Trophoblast cell (in vitro differentiated cells and primary cell): Measurements from ENCODE around the gene CHAF1B.
"Not testable (repeated sequence)": the region's sequence is repeated elsewhere in the genome, so short reads cannot be mapped to it uniquely, and the experiment has no call there.

Source experiments
- DNase-seq, 2 donors: peaks; one replicate each; pipeline ENCODE4 v3.0.0-alpha.2; 2016
- H2AFZ ChIP-seq: 2 replicates; pipeline ENCODE4 v1.6.1; 2013; ENCODE audit warnings: low read length, moderate library complexity, mild to moderate bottlenecking; ENCODE audit not compliant: insufficient read depth, poor library complexity
- H2AK5ac ChIP-seq: 2 replicates; pipeline ENCODE4 v1.6.1; 2013; ENCODE audit warnings: mild to moderate bottlenecking, low read length
- H2BK120ac ChIP-seq: 2 replicates; pipeline ENCODE4 v1.6.1; 2013; ENCODE audit warnings: low read length, mild to moderate bottlenecking, moderate library complexity; ENCODE audit not compliant: insufficient read depth, poor library complexity
- H2BK12ac ChIP-seq: 2 replicates; pipeline ENCODE4 v1.6.1; 2013; ENCODE audit warnings: mild to moderate bottlenecking, low read length, moderate library complexity
- H2BK5ac ChIP-seq: 2 replicates; pipeline ENCODE4 v1.6.1; 2013; ENCODE audit warnings: low read length, low read depth, moderate library complexity, mild to moderate bottlenecking; ENCODE audit not compliant: poor library complexity
- H3K14ac ChIP-seq: 2 replicates; pipeline ENCODE4 v1.6.1; 2013; ENCODE audit warnings: mild to moderate bottlenecking, low read length
- H3K18ac ChIP-seq: 2 replicates; pipeline ENCODE4 v1.6.1; 2013; ENCODE audit warnings: mild to moderate bottlenecking, low read length
- H3K23ac ChIP-seq: 2 replicates; pipeline ENCODE4 v1.6.1; 2013; ENCODE audit warnings: low read length
- H3K27ac ChIP-seq: 2 replicates; pipeline ENCODE4 v1.5.1; 2013; ENCODE audit warnings: low read depth, mild to moderate bottlenecking, inconsistent platforms, low read length, moderate library complexity
- H3K27me3 ChIP-seq: 2 replicates; pipeline ENCODE4 v1.6.1; 2013; ENCODE audit warnings: inconsistent platforms, mild to moderate bottlenecking, low read length, moderate library complexity; ENCODE audit not compliant: insufficient read depth
- H3K36me3 ChIP-seq, 2 experiments: 1 replicate in 1 of 2; 2 replicates in 1 of 2; pipeline ENCODE4 v1.6.1; 2013; ENCODE audit warnings: low read length in 2 of 2, mild to moderate bottlenecking in 2 of 2, moderate library complexity in 1 of 2; ENCODE audit not compliant: insufficient read depth in 2 of 2, control insufficient read depth in 1 of 2
- H3K4ac ChIP-seq: 2 replicates; pipeline ENCODE4 v1.6.1; 2013; ENCODE audit warnings: low read depth, mild to moderate bottlenecking, low read length, moderate library complexity
- H3K4me1 ChIP-seq, 2 experiments: 1 replicate in 1 of 2; 2 replicates in 1 of 2; pipeline ENCODE4 v1.6.1; 2013; ENCODE audit warnings: low read length in 2 of 2, mild to moderate bottlenecking in 2 of 2, moderate library complexity in 1 of 2; ENCODE audit not compliant: insufficient read depth in 2 of 2, control insufficient read depth in 1 of 2
- H3K4me2 ChIP-seq: 2 replicates; pipeline ENCODE4 v1.6.1; 2013; ENCODE audit warnings: inconsistent platforms, mild to moderate bottlenecking, low read length, moderate library complexity
- H3K4me3 ChIP-seq: 2 replicates; pipeline ENCODE4 v1.5.1; 2013; ENCODE audit warnings: mild to moderate bottlenecking, low read depth, low read length, inconsistent platforms
- H3K79me1 ChIP-seq: one replicate; pipeline ENCODE4 v1.6.1; 2013; ENCODE audit warnings: low read length
- H3K79me2 ChIP-seq: 2 replicates; pipeline ENCODE4 v1.6.1; 2013; ENCODE audit warnings: low read length, mild to moderate bottlenecking; ENCODE audit not compliant: control insufficient read depth, insufficient read depth, poor library complexity
- H3K9ac ChIP-seq: 2 replicates; pipeline ENCODE4 v1.6.1; 2013; ENCODE audit warnings: mild to moderate bottlenecking, low read length
- H3K9me3 ChIP-seq: 2 replicates; pipeline ENCODE4 v1.6.1; 2013; ENCODE audit warnings: low read depth, mild to moderate bottlenecking, control low read depth, inconsistent platforms, low read length; ENCODE audit not compliant: insufficient read depth
- H4K12ac ChIP-seq: 2 replicates; pipeline ENCODE4 v1.6.1; 2013; ENCODE audit warnings: low read depth, mild to moderate bottlenecking, low read length, moderate library complexity
- H4K8ac ChIP-seq: 2 replicates; pipeline ENCODE4 v1.6.1; 2013; ENCODE audit warnings: low read depth, mild to moderate bottlenecking, low read length, moderate library complexity
- H4K91ac ChIP-seq: one replicate; pipeline ENCODE4 v1.6.1; 2013; ENCODE audit warnings: low read depth, mild to moderate bottlenecking, low read length, moderate library complexity
- WGBS: extraction: QIAGEN DNeasy Blood & Tissue Kit; methylation state at CpG from one replicate; pipeline ENCODE4 v1.1.7; 2013; ENCODE audit warnings: missing lambda C conversion rate; ENCODE audit not compliant: insufficient read length, insufficient coverage; ENCODE audit errors: extremely low coverage; 5-methylcytosine and 5-hydroxymethylcytosine counted together

CHAF1B gene

DNA sequence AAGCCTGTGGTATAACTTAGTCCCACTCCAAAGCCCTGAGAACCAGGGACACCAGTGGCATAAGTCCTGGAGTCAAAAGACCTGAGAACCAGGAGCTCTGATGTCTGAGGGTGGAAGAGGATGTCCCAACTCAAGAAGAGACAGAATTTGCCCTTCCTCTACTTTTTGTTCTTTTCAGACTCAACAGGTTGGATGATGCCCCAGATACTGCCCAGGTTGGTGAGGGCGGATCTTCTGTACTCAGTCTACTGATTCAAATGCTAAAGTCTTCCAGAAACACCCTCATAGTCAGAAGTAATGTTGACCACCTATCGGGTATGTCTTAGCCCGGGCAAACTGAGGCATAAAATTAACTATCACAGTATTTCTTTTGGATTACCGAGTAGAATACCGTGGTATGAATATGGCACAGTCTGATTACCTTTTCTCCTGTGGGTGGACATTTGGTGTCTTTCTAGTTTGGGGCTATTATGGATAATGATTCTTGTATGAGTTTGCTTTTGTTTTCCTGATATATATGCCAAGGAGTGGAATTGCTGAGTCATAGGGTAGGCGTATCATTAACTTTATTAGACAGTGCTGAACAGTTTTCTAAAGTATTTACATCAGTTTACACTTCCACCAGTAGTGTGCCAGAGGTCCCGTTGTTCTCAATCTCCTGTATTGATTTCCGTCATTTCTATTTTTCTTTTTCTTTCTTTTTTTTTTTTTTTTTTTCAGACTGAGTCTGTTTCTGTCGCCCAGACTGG, 3.2 kb upstream of the CHAF1B start:
- WGBS: no CpG with 5 or more reads among the region's 9 CpGs

DNA sequence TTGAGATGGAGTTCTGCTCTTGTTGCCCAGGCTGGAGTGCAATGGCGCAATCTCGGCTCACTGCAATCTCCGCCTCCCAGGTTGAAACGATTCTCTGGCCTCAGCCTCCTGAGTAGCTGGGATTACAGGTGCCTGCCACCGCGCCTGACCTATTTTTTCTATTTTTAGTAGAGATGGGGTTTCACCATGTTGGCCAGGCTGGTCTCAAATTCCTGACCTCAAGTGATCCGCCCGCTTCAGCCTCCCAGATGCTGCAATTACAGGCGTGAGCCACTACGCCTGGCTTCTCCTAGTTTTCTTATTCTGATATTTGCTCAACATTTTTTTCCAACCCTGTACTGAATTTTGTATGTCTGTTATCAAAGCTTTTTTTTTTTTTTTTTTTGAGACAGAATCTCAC, 2.5 kb upstream of the CHAF1B start:
- H4K12ac ChIP-seq, H3K79me1 ChIP-seq, H3K79me2 ChIP-seq, H3K4ac ChIP-seq, H2BK120ac ChIP-seq, H3K14ac ChIP-seq, H3K23ac ChIP-seq, H3K4me1 ChIP-seq, H3K9me3 ChIP-seq, H2AFZ ChIP-seq, H2AK5ac ChIP-seq, H2BK12ac ChIP-seq, H3K4me2 ChIP-seq, H3K27ac ChIP-seq, H4K8ac ChIP-seq, H3K4me3 ChIP-seq, H3K27me3 ChIP-seq, H3K36me3 ChIP-seq, H2BK5ac ChIP-seq, H3K9ac ChIP-seq, H3K18ac ChIP-seq, H4K91ac ChIP-seq: not testable (repeated sequence)
- DNase-seq: peak; percentile 57 to 66
- WGBS: no CpG with 5 or more reads among the region's 10 CpGs

More for the DNA sequence above, 3.2 kb upstream of the CHAF1B start:
- no peak for DNase-seq
- peaks cover 0 to 4% of the 10 kb centered on the region in 2 experiments for H3K4me1 ChIP-seq
- no peak overlapping the region for H3K14ac ChIP-seq
- H2BK12ac ChIP-seq: no peak overlapping the region
- H3K18ac ChIP-seq: no peak overlapping the region
- no peak overlapping the region for H4K12ac ChIP-seq
- H2BK120ac ChIP-seq: no peak overlapping the region
- H3K9me3 ChIP-seq: no peaks in the 10 kb centered on the region
- H3K4me2 ChIP-seq: no peak overlapping the region
- no peak overlapping the region for H2AK5ac ChIP-seq
- no peak overlapping the region for H2BK5ac ChIP-seq
- H3K79me1 ChIP-seq: no peaks in the 10 kb centered on the region
- H4K8ac ChIP-seq: no peak overlapping the region
- no peaks in the 10 kb centered on the region for H3K27me3 ChIP-seq
- no peak overlapping the region for H3K23ac ChIP-seq
- no peaks in the 10 kb centered on the region for H3K79me2 ChIP-seq
- no peak overlapping the region for H4K91ac ChIP-seq
- peaks cover 7% of the 10 kb centered on the region in 2 experiments for H3K36me3 ChIP-seq
- H3K27ac ChIP-seq: no peak overlapping the region
- H3K4ac ChIP-seq: no peak overlapping the region
- no peak overlapping the region for H3K4me3 ChIP-seq
- no peak overlapping the region for H2AFZ ChIP-seq
- no peak overlapping the region for H3K9ac ChIP-seq

DNA sequence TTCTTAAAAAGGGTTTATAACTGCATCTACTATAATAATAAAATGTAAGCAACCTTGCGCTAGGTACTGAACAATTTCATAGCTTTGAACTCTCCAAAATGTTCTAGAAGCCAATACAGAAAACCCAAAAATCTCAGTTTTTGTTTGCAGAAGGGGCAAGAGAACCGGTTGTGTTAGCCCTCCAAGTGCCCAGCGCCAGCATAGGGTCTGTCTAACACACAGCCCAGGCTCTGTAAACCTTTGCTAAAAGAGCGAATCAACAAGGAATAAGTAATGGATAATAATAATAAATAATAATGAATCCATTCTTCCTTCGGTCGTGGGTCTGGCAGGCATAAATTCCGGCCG, 333 bp upstream of the CHAF1B start:
- no peak overlapping the region for H3K18ac ChIP-seq
- no peak overlapping the region for H3K27ac ChIP-seq
- no peak overlapping the region for H3K23ac ChIP-seq
- no peaks in the 10 kb centered on the region for H3K9me3 ChIP-seq
- no peak overlapping the region for H2BK5ac ChIP-seq
- no peak overlapping the region for H3K4ac ChIP-seq
- no peak overlapping the region for H3K14ac ChIP-seq
- H3K9ac ChIP-seq: no peak overlapping the region
- H3K36me3 ChIP-seq: peaks cover 2 to 5% of the 10 kb centered on the region in 2 experiments
- no peak overlapping the region for H4K8ac ChIP-seq
- no peaks in the 10 kb centered on the region for H3K27me3 ChIP-seq
- no peak overlapping the region for H4K91ac ChIP-seq
- no peak overlapping the region for H2AK5ac ChIP-seq
- no peak overlapping the region for H3K4me3 ChIP-seq
- H3K79me2 ChIP-seq: no peaks in the 10 kb centered on the region
- DNase-seq: no peak
- no CpG with 5 or more reads among the region's 8 CpGs for WGBS
- H2BK120ac ChIP-seq: no peak overlapping the region
- no peak overlapping the region for H4K12ac ChIP-seq
- peak overlapping the region; percentile 56 for H3K4me2 ChIP-seq
- no peaks in the 10 kb centered on the region for H3K79me1 ChIP-seq
- no peak overlapping the region for H2BK12ac ChIP-seq
- peaks cover 0 to 4% of the 10 kb centered on the region in 2 experiments for H3K4me1 ChIP-seq
- H2AFZ ChIP-seq: no peak overlapping the region

DNA sequence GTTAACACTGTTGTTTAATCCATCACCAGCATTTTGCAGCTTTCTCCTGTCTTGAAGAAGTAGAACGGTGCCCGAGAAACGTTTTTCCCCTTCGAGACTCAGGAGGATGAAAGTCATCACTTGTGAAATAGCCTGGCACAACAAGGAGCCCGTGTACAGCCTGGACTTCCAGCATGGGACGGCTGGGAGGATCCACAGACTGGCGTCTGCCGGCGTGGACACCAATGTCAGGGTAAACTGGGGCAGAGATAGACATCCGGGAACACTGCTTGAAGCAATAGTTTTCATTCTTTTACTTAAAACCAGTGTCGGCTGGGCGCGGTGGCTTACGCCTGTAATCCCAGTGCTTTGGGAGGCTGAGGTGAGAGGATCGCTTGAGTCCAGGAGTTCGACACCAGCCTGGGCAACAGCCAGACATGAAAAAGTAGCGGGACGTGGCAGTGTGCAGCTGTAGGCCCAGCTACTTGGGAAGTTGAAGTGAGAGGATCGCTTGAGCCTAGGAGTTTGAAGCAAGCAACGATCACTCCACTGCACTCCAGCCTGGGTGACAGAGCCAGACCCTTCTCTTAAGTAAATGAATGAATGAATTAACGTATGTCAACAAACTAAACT, 945 bp downstream of the CHAF1B start:
- H3K79me1 ChIP-seq: no peaks in the 10 kb centered on the region
- H2BK12ac ChIP-seq: no peak overlapping the region
- no peak overlapping the region for H3K27ac ChIP-seq
- no peak overlapping the region for H2AK5ac ChIP-seq
- H3K14ac ChIP-seq: no peak overlapping the region
- no peak overlapping the region for H3K4ac ChIP-seq
- H3K36me3 ChIP-seq: peaks cover 2 to 3% of the 10 kb centered on the region in 2 experiments
- H2AFZ ChIP-seq: no peak overlapping the region
- H2BK5ac ChIP-seq: no peak overlapping the region
- H3K27me3 ChIP-seq: no peaks in the 10 kb centered on the region
- H3K9ac ChIP-seq: peak overlapping the region; percentile 44
- H4K8ac ChIP-seq: no peak overlapping the region
- WGBS: no CpG with 5 or more reads among the region's 21 CpGs
- DNase-seq: no peak
- H3K18ac ChIP-seq: no peak overlapping the region
- H2BK120ac ChIP-seq: no peak overlapping the region
- H3K23ac ChIP-seq: no peak overlapping the region
- H3K9me3 ChIP-seq: no peaks in the 10 kb centered on the region
- H3K4me2 ChIP-seq: peak overlapping the region; percentile 56
- H4K91ac ChIP-seq: no peak overlapping the region
- H3K4me1 ChIP-seq: peaks cover 0 to 4% of the 10 kb centered on the region in 2 experiments
- no peak overlapping the region for H4K12ac ChIP-seq
- no peak overlapping the region for H3K4me3 ChIP-seq
- no peaks in the 10 kb centered on the region for H3K79me2 ChIP-seq
